Gastroesophageal sphincter (tissue), 4 donors: ENCODE results near the gene CEBPA. TPM values are rescaled to one million over a fixed set of nuclear protein-coding genes. Genes with fewer than 3 reads are reported as not detected.

Experiments
- ATAC-seq: fragments of 150-250 bp; one replicate; pipeline ENCODE4 v1.9.1; 2016; ENCODE audit warnings: mild to moderate bottlenecking, moderate library complexity
- H3K27ac ChIP-seq, 4 donors: fragments of 200-600 bp; sonication (generic) in 3 of 4; 1 replicate in 3 of 4; 2 replicates in 1 of 4; pipeline ENCODE4 v1.5.1; 2016 to 2019
- H3K27me3 ChIP-seq: fragments of 200-600 bp; sonication (generic); one replicate; pipeline ENCODE4 v1.5.1; 2019
- H3K36me3 ChIP-seq, 2 donors: fragments of 200-600 bp; sonication (generic); one replicate each; pipeline ENCODE4 v1.5.1; 2019; ENCODE audit warnings: control low read depth in 1 of 2
- H3K4me1 ChIP-seq, 3 donors: fragments of 200-600 bp; sonication (generic); 1 replicate in 2 of 3; 2 replicates in 1 of 3; pipeline ENCODE4 v1.5.1; 2016 to 2019; ENCODE audit warnings: control low read depth in 2 of 3
- H3K4me3 ChIP-seq, 2 donors: fragments of 200-600 bp; sonication (generic); one replicate each; pipeline ENCODE4 v1.5.1; 2019; ENCODE audit warnings: mild to moderate bottlenecking in 1 of 2, moderate library complexity in 1 of 2
- H3K9me3 ChIP-seq, 3 donors: fragments of 200-600 bp; sonication (generic); one replicate each; pipeline ENCODE4 v1.5.1; 2017 to 2019; ENCODE audit warnings: control low read depth in 2 of 3
- CTCF ChIP-seq, 4 experiments: fragments of 200-600 bp in 2 of 4; fragments of 450-650 bp in 2 of 4; sonication (generic) in 1 of 4; IDR thresholded peaks; one replicate each; pipeline ENCODE4 v1.5.1; 2017 to 2019; ENCODE audit warnings: antibody characterized with exemption in 4 of 4, mild to moderate bottlenecking in 2 of 4, moderate library complexity in 2 of 4
- EP300 ChIP-seq: sonication (generic); formaldehyde crosslinking; IDR thresholded peaks from one replicate; pipeline ENCODE4 v1.6.1; 2017; ENCODE audit warnings: antibody characterized with exemption, mild to moderate bottlenecking
- POLR2A ChIP-seq, 2 donors: fragments of 450-650 bp; IDR thresholded peaks; one replicate each; pipeline ENCODE4 v1.6.1; 2017; ENCODE audit warnings: antibody characterized with exemption in 2 of 2, mild to moderate bottlenecking in 2 of 2, moderate library complexity in 1 of 2
- POLR2AphosphoS5 ChIP-seq: sonication (generic); formaldehyde crosslinking; IDR thresholded peaks from one replicate; pipeline ENCODE4 v1.6.1; 2017; ENCODE audit warnings: antibody characterized with exemption
- WGBS, 2 donors: methylation state at CpG; one replicate each; pipeline ENCODE4 v1.1.5; 2018; ENCODE audit warnings: low coverage in 1 of 2; 5-methylcytosine and 5-hydroxymethylcytosine counted together
- total RNA-seq, 4 donors: library from RNA; depleted of rRNA; stranded (reverse); fragments of >200 nt; gene quantifications; one replicate each; pipeline ENCODE4 v1.1.0, GENCODE V29; 2016

CEBPA gene
- total RNA-seq, 4 donors from 2014 or later: 7.0 to 11.3 (median 9.0) TPM

GRCh38 chr19:33267706-33268105, 34.6 kb downstream of the CEBPA start:
- Histone ChIP-seq H3K4me1 (no peaks in the 10 kb centered on the region), H3K27me3 (peaks cover 14% of the 10 kb centered on the region), H3K36me3 (no peaks in the 10 kb centered on the region), H3K27ac (no peak overlapping the region), H3K9me3 (no peaks in the 10 kb centered on the region), H3K4me3 (no peak overlapping the region)
- 74% methylated on average over 9 of the region's 14 CpGs; no CpG with 5 or more reads in 1 of the 2 donors for WGBS, 2 donors
- ATAC-seq: no peak
- TF ChIP-seq EP300 (no peak), CTCF (IDR thresholded peaks at IDR 0.05) (no peak), POLR2AphosphoS5 (no peak), POLR2A (IDR thresholded peaks at IDR 0.05) (no peak)

- H3K36me3 ChIP-seq: no peaks in the 10 kb centered on the region
- peaks cover 14% of the 10 kb centered on the region for H3K27me3 ChIP-seq
- H3K9me3 ChIP-seq: no peaks in the 10 kb centered on the region
- no peak overlapping the region for H3K4me3 ChIP-seq
- 63 to 100% methylated on average over 1 to 6 of the region's 20 CpGs for WGBS, 2 donors
- H3K27ac ChIP-seq: no peak overlapping the region
- no peak for ATAC-seq
- no peaks in the 10 kb centered on the region for H3K4me1 ChIP-seq
- no peak for TF ChIP-seq POLR2A (IDR thresholded peaks at IDR 0.05)
- no peak for TF ChIP-seq CTCF (IDR thresholded peaks at IDR 0.05)
- no peak for TF ChIP-seq POLR2AphosphoS5
Measured at GRCh38 chr19:33266974-33267484, 35.3 kb downstream of the CEBPA start.

- Histone ChIP-seq H3K9me3 (no peaks in the 10 kb centered on the region), H3K4me1 (no peaks in the 10 kb centered on the region), H3K4me3 (no peak overlapping the region), H3K27ac (no peak overlapping the region), H3K27me3 (peaks cover 14% of the 10 kb centered on the region), H3K36me3 (no peaks in the 10 kb centered on the region)
- WGBS, 2 donors: 79 to 83% methylated on average over 9 to 11 of the region's 14 CpGs
- no peak for TF ChIP-seq POLR2AphosphoS5
- no peak for TF ChIP-seq POLR2A (IDR thresholded peaks at IDR 0.05)
- no peak for TF ChIP-seq CTCF (IDR thresholded peaks at IDR 0.05)
- TF ChIP-seq EP300: no peak
- no peak for ATAC-seq
Measured at GRCh38 chr19:33264881-33265445, 37.4 kb downstream of the CEBPA start.

DNA sequence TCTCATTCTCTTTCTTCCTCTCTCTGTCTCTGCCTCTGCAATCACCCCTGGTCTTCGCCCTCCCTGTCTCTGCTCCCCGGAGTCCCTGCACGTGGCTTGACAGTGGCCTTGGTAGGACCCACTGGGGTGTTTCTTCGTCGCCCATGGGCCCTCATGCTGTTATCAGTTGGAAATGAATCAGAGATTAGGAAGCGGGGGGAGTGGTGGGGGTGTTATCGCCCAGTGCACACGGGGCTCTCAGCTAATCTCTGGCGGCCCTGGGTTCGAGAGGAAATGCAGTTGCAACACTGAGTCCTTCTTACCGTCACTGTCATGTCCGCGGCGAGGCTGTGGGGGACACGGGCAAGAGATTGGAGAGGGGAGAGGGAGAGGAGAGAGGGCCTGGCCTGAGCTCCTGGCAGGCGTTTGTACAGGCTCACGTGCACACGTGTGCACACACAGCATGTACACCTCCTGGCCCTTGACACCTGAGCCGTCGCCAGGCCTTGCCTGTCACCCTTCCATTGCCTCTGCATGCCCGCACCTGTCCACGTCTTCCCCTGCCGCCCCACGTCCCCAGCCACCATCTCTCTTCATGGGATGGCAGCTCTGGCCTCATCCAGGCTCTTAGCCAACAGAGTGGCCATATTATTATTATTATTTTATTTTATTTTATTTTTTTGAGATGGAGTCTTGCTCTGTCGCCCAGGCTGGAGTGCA, 38.9 kb downstream of the CEBPA start:
- no peaks in the 10 kb centered on the region for H3K4me1 ChIP-seq
- no peaks in the 10 kb centered on the region for H3K36me3 ChIP-seq
- no peak overlapping the region for H3K27ac ChIP-seq
- peaks cover 3% of the 10 kb centered on the region for H3K27me3 ChIP-seq
- TF ChIP-seq POLR2AphosphoS5 (no peak), CTCF (IDR thresholded peaks at IDR 0.05) (no peak), POLR2A (IDR thresholded peaks at IDR 0.05) (no peak), EP300 (no peak)
- peaks cover 0 to 11% (median 0%) of the 10 kb centered on the region in 3 donors for H3K9me3 ChIP-seq
- no peak for ATAC-seq
- WGBS, 2 donors: 80% methylated on average over 12 of the region's 25 CpGs; no CpG with 5 or more reads in 1 of the 2 donors
- H3K4me3 ChIP-seq: no peak overlapping the region
